Erythroblast (primary cell): ENCODE data around the gene MYO16.

Source experiments
- GATA1 ChIP-seq: IDR thresholded peaks from 2 replicates; pipeline ENCODE4 v1.6.1; 2011; ENCODE audit warnings: low read depth, mild to moderate bottlenecking, control low read depth, low read length, moderate library complexity
- POLR2A ChIP-seq: IDR thresholded peaks from 2 replicates; pipeline ENCODE4 v1.6.1; 2011; ENCODE audit warnings: mild to moderate bottlenecking, low read length

DNA sequence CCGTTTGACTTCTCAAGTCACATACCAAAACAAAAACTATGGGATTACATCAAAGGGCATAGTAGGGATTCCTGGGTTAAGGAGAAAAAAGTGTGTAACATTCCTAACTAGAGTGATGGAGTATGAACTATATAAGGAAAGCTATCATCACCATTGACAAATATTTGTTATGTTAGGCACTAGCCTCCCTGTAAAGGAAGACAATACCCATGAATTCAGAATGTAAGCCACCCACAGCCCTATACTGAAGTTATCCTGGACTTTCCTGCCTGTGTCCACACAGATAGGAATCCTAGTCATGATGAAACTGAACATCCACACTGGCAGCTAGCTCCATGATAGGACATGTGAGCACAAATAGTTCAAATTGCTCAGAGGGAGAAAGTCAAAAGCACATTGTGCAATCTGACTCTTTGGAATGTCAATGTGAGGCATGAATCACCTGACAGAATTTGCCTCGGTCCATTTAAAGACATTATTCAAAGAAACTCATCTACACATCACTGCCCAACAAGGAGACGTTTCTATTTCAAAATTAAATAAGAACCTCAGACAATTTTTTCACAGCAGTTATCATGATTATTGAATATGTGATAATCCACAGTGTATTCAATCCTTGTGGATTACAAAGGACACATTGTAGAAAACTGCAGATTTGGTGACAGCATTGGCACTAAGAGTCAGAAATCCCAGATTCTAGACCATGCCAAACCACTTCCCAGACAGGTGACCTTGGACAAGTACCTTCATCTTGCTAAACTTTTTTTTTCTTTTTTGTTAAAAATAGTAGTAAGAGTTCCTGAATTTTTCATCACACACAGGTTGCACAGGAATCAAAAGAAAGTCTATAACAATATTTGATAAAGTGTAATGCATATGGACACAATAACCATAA, 627.7 kb downstream of the MYO16 start:
- TF ChIP-seq POLR2A (no peak), GATA1 (no peak)
